HepG2 (cell line): ENCODE measurements around the gene UMOD. TPM values are rescaled to one million over a fixed set of nuclear protein-coding genes. Genes with fewer than 3 reads are reported as not detected.

ENCODE experiments used
- ETV5 ChIP-seq: IDR thresholded peaks from 2 replicates; pipeline ENCODE4 v1.6.1; 2018; ENCODE audit warnings: missing biosample characterization, missing genetic modification reagents, inconsistent platforms, borderline replicate concordance
- FOXJ3 ChIP-seq: sonication (generic); formaldehyde crosslinking; IDR thresholded peaks from 2 replicates; pipeline ENCODE4 v1.4.0; 2020; ENCODE audit warnings: missing genetic modification reagents, mild to moderate bottlenecking, borderline replicate concordance
- HOXA3 ChIP-seq: sonication (generic); formaldehyde crosslinking; IDR thresholded peaks from 2 replicates; pipeline ENCODE4 v1.5.0; 2020; ENCODE audit warnings: missing genetic modification reagents
- JUND ChIP-seq: sonication (generic); formaldehyde crosslinking; IDR thresholded peaks from 2 replicates; pipeline ENCODE4 v1.8.0; 2022; ENCODE audit warnings: mild to moderate bottlenecking, missing genetic modification reagents
- KAT8 ChIP-seq: IDR thresholded peaks from 2 replicates; pipeline ENCODE4 v1.6.1; 2016; ENCODE audit warnings: missing genetic modification reagents, missing compliant biosample characterization
- MBNL3 ChIP-seq: fragments of 250-450 bp; sonication (Bioruptor Pico); conservative IDR thresholded peaks from 2 replicates; pipeline ENCODE4 v1.8.0; 2022; ENCODE audit warnings: mild to moderate bottlenecking, inconsistent platforms
- NPAS2 ChIP-seq: sonication (generic); formaldehyde crosslinking; IDR thresholded peaks from 2 replicates; pipeline ENCODE4 v1.8.0; 2022; ENCODE audit warnings: mild to moderate bottlenecking, missing genetic modification reagents, borderline replicate concordance
- NR2C2 ChIP-seq: sonication (generic); formaldehyde crosslinking; IDR thresholded peaks from 2 replicates; pipeline ENCODE4 v1.4.0; 2020; ENCODE audit warnings: missing genetic modification reagents, mild to moderate bottlenecking, moderate library complexity, borderline replicate concordance
- POLR2G ChIP-seq: fragments of 200-400 bp; formaldehyde crosslinking; IDR thresholded peaks from 2 replicates; pipeline ENCODE4 v1.6.1; 2018; ENCODE audit warnings: mild to moderate bottlenecking, low read depth, low read length, moderate library complexity
- RAD21 ChIP-seq: fragments of 450-650 bp; formaldehyde crosslinking; IDR thresholded peaks from 2 replicates; pipeline ENCODE4 v1.5.0; 2020; ENCODE audit warnings: mild to moderate bottlenecking
- ZMAT3 ChIP-seq: sonication (generic); formaldehyde crosslinking; conservative IDR thresholded peaks from 2 replicates; pipeline ENCODE4 v1.7.0; 2021; ENCODE audit warnings: missing genetic modification reagents
- ZNF547 ChIP-seq: sonication (generic); formaldehyde crosslinking; IDR thresholded peaks from 2 replicates; pipeline ENCODE4 v1.5.1; 2020; ENCODE audit warnings: mild to moderate bottlenecking, missing genetic modification reagents
- ZNF619 ChIP-seq: sonication (generic); formaldehyde crosslinking; IDR thresholded peaks from 2 replicates; pipeline ENCODE4 v1.4.0; 2020; ENCODE audit warnings: mild to moderate bottlenecking, missing genetic modification reagents
- ZNF629 ChIP-seq: sonication (generic); formaldehyde crosslinking; conservative IDR thresholded peaks from 2 replicates; pipeline ENCODE4 v1.5.0; 2020; ENCODE audit warnings: missing genetic modification reagents
- ZNF850 ChIP-seq: sonication (generic); formaldehyde crosslinking; conservative IDR thresholded peaks from 2 replicates; pipeline ENCODE4 v1.9.0; 2021; ENCODE audit warnings: mild to moderate bottlenecking, missing genetic modification reagents
- ZNF879 ChIP-seq: sonication (generic); formaldehyde crosslinking; IDR thresholded peaks from 2 replicates; pipeline ENCODE4 v1.8.1; 2023; ENCODE audit warnings: missing genetic modification reagents
- ZNF883 ChIP-seq: sonication (generic); formaldehyde crosslinking; IDR thresholded peaks from 2 replicates; pipeline ENCODE4 v1.5.1; 2020; ENCODE audit warnings: mild to moderate bottlenecking, missing genetic modification reagents; ENCODE audit errors: not compliant biosample characterization
- polyA plus RNA-seq, 8 experiments: library from polyadenylated mRNA; depleted of rRNA in 3 of 8; stranded (reverse) in 7 of 8; unstranded in 1 of 8; fragments of >200 nt; fragmentation: Illumina TruSeq in 4 of 8; extraction: Trizol in 4 of 8; gene quantifications; 2 replicates each; pipeline versions ENCODE4 v1.2.1 to v1.2.3, GENCODE V29; 2011 to 2016; ENCODE audit warnings: low read depth in 4 of 8, missing spikeins in 1 of 8, mixed read lengths in 1 of 8; ENCODE audit not compliant: insufficient read depth in 1 of 8
- total RNA-seq, 5 experiments: library from RNA; depleted of rRNA; stranded (reverse); fragments of >200 nt; fragmentation: Illumina TruSeq; extraction: Trizol; gene quantifications; 2 replicates each; pipeline ENCODE4 v1.2.3, GENCODE V29; 2016; ENCODE audit warnings: low read depth in 1 of 5
- TF ChIP-seq, protein P1 (sequence below): sonication (generic); formaldehyde crosslinking; IDR thresholded peaks from 2 replicates; pipeline ENCODE4 v1.8.1; 2023; ENCODE audit warnings: missing genetic modification reagents, mild to moderate bottlenecking, borderline replicate concordance
- TF ChIP-seq, protein P2 (sequence below), 2 experiments: sonication (generic) in 1 of 2; formaldehyde crosslinking in 1 of 2; IDR thresholded peaks; 2 replicates each; pipeline versions ENCODE4 v1.4.0 to v1.6.1; 2018 to 2020; ENCODE audit warnings: missing genetic modification reagents in 2 of 2, borderline replicate concordance in 1 of 2, low read depth in 1 of 2, mild to moderate bottlenecking in 1 of 2, missing biosample characterization in 1 of 2
- TF ChIP-seq, protein P3 (sequence below): sonication (generic); formaldehyde crosslinking; IDR thresholded peaks from 2 replicates; pipeline ENCODE4 v1.4.0; 2020; ENCODE audit warnings: missing genetic modification reagents
- TF ChIP-seq, protein P4 (sequence below): IDR thresholded peaks from 2 replicates; pipeline ENCODE4 v1.6.1; 2018; ENCODE audit warnings: missing genetic modification reagents, mild to moderate bottlenecking, missing compliant biosample characterization

Gene UMOD
- total and polyA plus RNA-seq, 2 of the 13 experiments (the other 11 are each of a cell fraction or from before 2014, with no cell fraction given), result not detected

DNA sequence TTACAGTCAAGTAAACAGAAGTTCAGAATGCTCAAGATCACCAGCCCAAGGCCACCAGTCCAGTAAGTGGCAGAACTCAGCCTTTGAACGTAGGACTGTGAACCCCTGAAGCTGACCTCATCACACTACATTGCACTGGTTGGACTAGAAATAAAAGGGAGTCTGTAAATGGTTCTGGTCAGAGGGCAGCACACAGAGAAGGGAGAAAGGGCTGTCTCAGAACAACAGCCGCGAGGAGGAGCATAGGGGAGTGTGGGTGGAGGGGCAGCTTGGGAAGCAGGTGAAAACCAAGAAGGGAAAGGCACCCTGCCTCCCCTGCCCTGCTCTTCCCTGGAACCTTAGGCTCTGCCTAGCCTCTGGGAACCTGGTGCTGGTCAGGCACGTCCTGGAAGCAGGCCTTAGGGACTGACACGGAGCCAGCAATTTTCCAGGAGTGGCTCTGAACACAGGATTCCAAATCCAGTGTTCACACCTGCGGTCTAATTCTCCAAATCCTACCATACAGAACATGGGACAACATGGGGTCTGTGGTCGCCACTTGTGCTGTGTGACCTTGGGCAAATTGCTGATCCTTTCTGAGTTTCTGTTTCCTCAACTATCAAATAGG lies 45.1 kb upstream of the UMOD start (continued):
- TF ChIP-seq HOXA3 (CRISPR knock-in tag) (peak; percentile 66; the same call in 1 of the 2 replicates), ZNF850 (CRISPR knock-in tag) (0 out of 2 replicates have a peak, but pooled peaks have one; percentile 9), POLR2G (0 out of 2 replicates have a peak, but pooled peaks have one; percentile 36), ZNF883 (CRISPR knock-in tag) (no peak), NPAS2 (no peak), ZNF547 (CRISPR knock-in tag) (no peak), ZMAT3 (CRISPR knock-in tag) (no peak), KAT8 (CRISPR knock-in tag) (0 out of 2 replicates have a peak, but pooled peaks have one; percentile 29), JUND (CRISPR knock-in tag) (no peak), RAD21 (CRISPR knock-in tag) (no peak), ZNF879 (CRISPR knock-in tag) (no peak), NR2C2 (CRISPR knock-in tag) (0 out of 2 replicates have a peak, but pooled peaks have one; percentile 54), ETV5 (CRISPR knock-in tag) (no peak), FOXJ3 (CRISPR knock-in tag) (peak; percentile 60; the same call in 1 of the 2 replicates), ZNF619 (CRISPR knock-in tag) (peak; percentile 79), ZNF629 (CRISPR knock-in tag) (peak; percentile 82), MBNL3 (CRISPR knock-in tag) (no peak)
- TF ChIP-seq, protein P1, sequence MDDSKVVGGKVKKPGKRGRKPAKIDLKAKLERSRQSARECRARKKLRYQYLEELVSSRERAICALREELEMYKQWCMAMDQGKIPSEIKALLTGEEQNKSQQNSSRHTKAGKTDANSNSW (CRISPR knock-in tag), result no peak
- TF ChIP-seq, protein P2, sequence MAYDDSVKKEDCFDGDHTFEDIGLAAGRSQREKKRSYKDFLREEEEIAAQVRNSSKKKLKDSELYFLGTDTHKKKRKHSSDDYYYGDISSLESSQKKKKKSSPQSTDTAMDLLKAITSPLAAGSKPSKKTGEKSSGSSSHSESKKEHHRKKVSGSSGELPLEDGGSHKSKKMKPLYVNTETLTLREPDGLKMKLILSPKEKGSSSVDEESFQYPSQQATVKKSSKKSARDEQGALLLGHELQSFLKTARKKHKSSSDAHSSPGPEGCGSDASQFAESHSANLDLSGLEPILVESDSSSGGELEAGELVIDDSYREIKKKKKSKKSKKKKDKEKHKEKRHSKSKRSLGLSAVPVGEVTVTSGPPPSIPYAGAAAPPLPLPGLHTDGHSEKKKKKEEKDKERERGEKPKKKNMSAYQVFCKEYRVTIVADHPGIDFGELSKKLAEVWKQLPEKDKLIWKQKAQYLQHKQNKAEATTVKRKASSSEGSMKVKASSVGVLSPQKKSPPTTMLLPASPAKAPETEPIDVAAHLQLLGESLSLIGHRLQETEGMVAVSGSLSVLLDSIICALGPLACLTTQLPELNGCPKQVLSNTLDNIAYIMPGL (CRISPR knock-in tag; IDR thresholded peaks at IDR 0.05; ENCODE audit: borderline replicate concordance in 1 of 2, low read depth in 1 of 2), result no peak
- TF ChIP-seq, protein P3, sequence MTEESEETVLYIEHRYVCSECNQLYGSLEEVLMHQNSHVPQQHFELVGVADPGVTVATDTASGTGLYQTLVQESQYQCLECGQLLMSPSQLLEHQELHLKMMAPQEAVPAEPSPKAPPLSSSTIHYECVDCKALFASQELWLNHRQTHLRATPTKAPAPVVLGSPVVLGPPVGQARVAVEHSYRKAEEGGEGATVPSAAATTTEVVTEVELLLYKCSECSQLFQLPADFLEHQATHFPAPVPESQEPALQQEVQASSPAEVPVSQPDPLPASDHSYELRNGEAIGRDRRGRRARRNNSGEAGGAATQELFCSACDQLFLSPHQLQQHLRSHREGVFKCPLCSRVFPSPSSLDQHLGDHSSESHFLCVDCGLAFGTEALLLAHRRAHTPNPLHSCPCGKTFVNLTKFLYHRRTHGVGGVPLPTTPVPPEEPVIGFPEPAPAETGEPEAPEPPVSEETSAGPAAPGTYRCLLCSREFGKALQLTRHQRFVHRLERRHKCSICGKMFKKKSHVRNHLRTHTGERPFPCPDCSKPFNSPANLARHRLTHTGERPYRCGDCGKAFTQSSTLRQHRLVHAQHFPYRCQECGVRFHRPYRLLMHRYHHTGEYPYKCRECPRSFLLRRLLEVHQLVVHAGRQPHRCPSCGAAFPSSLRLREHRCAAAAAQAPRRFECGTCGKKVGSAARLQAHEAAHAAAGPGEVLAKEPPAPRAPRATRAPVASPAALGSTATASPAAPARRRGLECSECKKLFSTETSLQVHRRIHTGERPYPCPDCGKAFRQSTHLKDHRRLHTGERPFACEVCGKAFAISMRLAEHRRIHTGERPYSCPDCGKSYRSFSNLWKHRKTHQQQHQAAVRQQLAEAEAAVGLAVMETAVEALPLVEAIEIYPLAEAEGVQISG (CRISPR knock-in tag), result peak; percentile 55; the same call in 1 of the 2 replicates
- TF ChIP-seq, protein P4, sequence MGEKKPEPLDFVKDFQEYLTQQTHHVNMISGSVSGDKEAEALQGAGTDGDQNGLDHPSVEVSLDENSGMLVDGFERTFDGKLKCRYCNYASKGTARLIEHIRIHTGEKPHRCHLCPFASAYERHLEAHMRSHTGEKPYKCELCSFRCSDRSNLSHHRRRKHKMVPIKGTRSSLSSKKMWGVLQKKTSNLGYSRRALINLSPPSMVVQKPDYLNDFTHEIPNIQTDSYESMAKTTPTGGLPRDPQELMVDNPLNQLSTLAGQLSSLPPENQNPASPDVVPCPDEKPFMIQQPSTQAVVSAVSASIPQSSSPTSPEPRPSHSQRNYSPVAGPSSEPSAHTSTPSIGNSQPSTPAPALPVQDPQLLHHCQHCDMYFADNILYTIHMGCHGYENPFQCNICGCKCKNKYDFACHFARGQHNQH (CRISPR knock-in tag), result peak; percentile 58; the same call in 1 of the 2 replicates
